ENCODE measurements around the gene CARD9.
"Not testable (repeated sequence)": the region's sequence is repeated elsewhere in the genome, so short reads cannot be mapped to it uniquely, and the experiment has no call there.

The CARD9 gene

DNA sequence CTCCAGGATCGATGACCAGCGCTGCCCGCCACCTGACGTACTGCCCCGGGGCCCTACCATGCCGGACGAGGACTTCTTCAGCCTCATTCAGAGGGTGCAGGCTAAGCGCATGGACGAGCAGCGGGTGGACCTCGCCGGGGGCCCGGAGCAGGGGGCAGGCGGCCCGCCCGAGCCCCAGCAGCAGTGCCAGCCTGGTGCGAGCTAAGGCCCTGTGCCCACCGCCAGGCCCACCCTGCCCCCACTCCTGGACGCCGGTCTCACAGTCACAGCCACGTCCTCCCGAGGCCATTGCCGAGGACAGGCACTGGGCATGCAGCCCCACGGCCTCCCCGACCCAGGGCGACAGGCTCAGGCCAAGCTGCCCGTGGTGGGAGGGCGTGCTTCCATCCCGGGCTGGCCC lies 15.5 kb downstream of the CARD9 start:
- Histone ChIP-seq H3K4me1 (ENCODE audit: control insufficient read depth, insufficient read depth, low read length) (peaks cover 2% of the 10 kb centered on the region), H3K9ac (ENCODE audit: low read depth, low read length) (no peak overlapping the region), H3K9me3 (ENCODE audit: control insufficient read depth, insufficient read depth, low read length) (no peaks in the 10 kb centered on the region), H3K4me3 (ENCODE audit: low read depth, low read length) (no peak overlapping the region), H3K36me3 (ENCODE audit: control insufficient read depth, insufficient read depth, low read length) (peaks cover 18% of the 10 kb centered on the region), H3K27me3 (ENCODE audit: control insufficient read depth, insufficient read depth, low read length) (no peaks in the 10 kb centered on the region)

GRCh38 chr9:136357202-136357725 lies 16.2 kb downstream of the CARD9 start:
- Histone ChIP-seq H3K27me3 (ENCODE audit: control insufficient read depth, insufficient read depth, low read length) (no peaks in the 10 kb centered on the region), H3K9ac (ENCODE audit: low read depth, low read length) (no peak overlapping the region), H3K4me3 (ENCODE audit: low read depth, low read length) (no peak overlapping the region), H3K4me1 (ENCODE audit: control insufficient read depth, insufficient read depth, low read length) (no peaks in the 10 kb centered on the region), H3K9me3 (ENCODE audit: control insufficient read depth, insufficient read depth, low read length) (no peaks in the 10 kb centered on the region), H3K36me3 (ENCODE audit: control insufficient read depth, insufficient read depth, low read length) (peaks cover 18% of the 10 kb centered on the region)

GRCh38 chr9:136355616-136356557 lies 17.6 kb downstream of the CARD9 start:
- peaks cover 17% of the 10 kb centered on the region for H3K36me3 ChIP-seq (ENCODE audit: control insufficient read depth, insufficient read depth, low read length)
- no peak overlapping the region for H3K9ac ChIP-seq (ENCODE audit: low read depth, low read length)

GRCh38 chr9:136354592-136355085 lies 18.8 kb downstream of the CARD9 start:
- peaks cover 19% of the 10 kb centered on the region for H3K36me3 ChIP-seq (ENCODE audit: control insufficient read depth, insufficient read depth, low read length)
- H3K4me3 ChIP-seq (ENCODE audit: low read depth, low read length): no peak overlapping the region
- H3K9ac ChIP-seq (ENCODE audit: low read depth, low read length): no peak overlapping the region
- no peaks in the 10 kb centered on the region for H3K9me3 ChIP-seq (ENCODE audit: control insufficient read depth, insufficient read depth, low read length)
- no peaks in the 10 kb centered on the region for H3K4me1 ChIP-seq (ENCODE audit: control insufficient read depth, insufficient read depth, low read length)
- no peaks in the 10 kb centered on the region for H3K27me3 ChIP-seq (ENCODE audit: control insufficient read depth, insufficient read depth, low read length)

More at GRCh38 chr9:136355616-136356557, 17.6 kb downstream of the CARD9 start:
- Histone ChIP-seq H3K9me3 (ENCODE audit: control insufficient read depth, insufficient read depth, low read length) (no peaks in the 10 kb centered on the region), H3K4me3 (ENCODE audit: low read depth, low read length) (no peak overlapping the region), H3K4me1 (ENCODE audit: control insufficient read depth, insufficient read depth, low read length) (no peaks in the 10 kb centered on the region), H3K27me3 (ENCODE audit: control insufficient read depth, insufficient read depth, low read length) (no peaks in the 10 kb centered on the region)

DNA sequence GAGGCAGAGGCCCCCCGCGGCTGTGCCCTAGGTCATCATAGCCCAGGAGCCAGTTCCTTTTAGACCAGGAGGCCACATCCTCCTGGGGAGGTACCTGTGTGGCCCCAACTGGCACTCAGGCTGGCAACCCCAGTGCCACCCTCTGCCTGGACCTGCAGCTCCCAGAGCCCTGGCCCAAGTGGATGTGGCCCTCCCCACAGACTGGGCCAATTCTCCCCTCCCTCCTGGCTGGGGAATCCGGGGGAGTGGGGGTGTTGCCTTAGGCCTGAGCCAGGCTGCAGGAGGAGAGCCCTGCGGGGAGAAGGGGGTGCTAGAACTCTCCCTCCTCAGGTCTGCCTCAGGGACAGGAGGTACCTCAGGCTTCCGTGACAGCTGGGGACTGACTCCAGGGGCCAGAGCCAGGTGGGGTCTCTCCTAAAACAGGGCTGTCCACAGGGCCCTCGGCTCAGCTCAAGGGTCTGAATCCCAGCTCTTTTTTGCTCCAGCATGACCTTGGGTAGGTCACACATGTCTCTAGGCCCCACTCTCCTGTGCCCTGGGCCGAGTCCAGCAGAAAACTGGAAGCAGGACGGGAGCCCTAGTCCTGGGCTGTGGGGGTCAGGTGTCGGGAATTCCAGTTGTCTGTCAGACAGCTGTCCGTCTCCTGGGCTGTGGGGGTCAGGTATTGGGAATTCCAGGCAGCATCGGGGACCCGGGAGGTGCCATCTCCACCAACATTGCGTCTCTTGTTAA lies 19.5 kb downstream of the CARD9 start:
- peaks cover 19% of the 10 kb centered on the region for H3K36me3 ChIP-seq (ENCODE audit: control insufficient read depth, insufficient read depth, low read length)
- no peaks in the 10 kb centered on the region for H3K9me3 ChIP-seq (ENCODE audit: control insufficient read depth, insufficient read depth, low read length)
- H3K9ac ChIP-seq (ENCODE audit: low read depth, low read length): no peak overlapping the region
- no peak overlapping the region for H3K4me3 ChIP-seq (ENCODE audit: low read depth, low read length)
- no peaks in the 10 kb centered on the region for H3K27me3 ChIP-seq (ENCODE audit: control insufficient read depth, insufficient read depth, low read length)
- H3K4me1 ChIP-seq (ENCODE audit: control insufficient read depth, insufficient read depth, low read length): no peaks in the 10 kb centered on the region

DNA sequence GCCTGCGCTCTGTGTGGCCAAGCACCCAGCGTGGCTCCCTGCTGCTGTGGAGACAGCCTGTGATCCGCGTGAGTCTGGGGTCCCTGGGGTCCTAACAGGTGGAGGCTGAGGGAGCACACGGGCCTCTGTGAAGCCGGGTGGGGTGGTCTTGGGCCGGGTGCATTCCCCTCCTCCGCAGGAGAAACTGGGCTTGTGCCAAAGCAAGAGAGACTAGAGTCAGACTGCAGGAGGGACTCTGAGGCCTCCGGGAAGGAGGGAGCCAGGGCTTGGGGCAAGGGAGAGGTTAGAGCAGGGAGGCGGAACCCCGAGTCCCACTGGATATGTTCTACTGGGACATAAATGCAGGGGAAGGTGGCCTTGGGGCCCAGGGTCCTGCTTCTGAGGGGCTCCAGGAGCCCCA lies 20.4 kb downstream of the CARD9 start:
- H3K27me3 ChIP-seq (ENCODE audit: control insufficient read depth, insufficient read depth, low read length): no peaks in the 10 kb centered on the region
- H3K4me1 ChIP-seq (ENCODE audit: control insufficient read depth, insufficient read depth, low read length): no peaks in the 10 kb centered on the region
- no peak overlapping the region for H3K9ac ChIP-seq (ENCODE audit: low read depth, low read length)
- H3K4me3 ChIP-seq (ENCODE audit: low read depth, low read length): no peak overlapping the region
- H3K36me3 ChIP-seq (ENCODE audit: control insufficient read depth, insufficient read depth, low read length): peaks cover 19% of the 10 kb centered on the region
- no peaks in the 10 kb centered on the region for H3K9me3 ChIP-seq (ENCODE audit: control insufficient read depth, insufficient read depth, low read length)

DNA sequence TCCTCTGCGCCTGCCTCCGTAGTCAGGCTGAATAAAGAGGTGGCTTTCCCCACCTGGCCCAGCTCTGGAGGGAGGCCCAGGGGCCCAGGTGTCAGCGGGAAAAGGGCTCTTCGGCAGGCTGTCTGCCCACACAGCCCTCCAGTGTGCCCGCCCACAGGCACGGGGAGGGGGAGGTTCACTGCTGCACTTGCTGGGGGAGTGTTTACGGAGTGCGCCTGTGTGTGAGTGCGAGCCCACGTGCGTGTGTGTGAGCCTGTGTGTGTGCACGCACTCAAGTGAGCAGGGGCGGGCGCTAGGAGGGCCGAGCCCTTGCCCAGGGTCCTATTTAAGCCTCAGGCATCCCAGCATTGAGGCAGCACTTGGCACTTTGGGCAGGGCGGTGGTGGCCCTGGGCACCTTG lies 20.8 kb downstream of the CARD9 start:
- Histone ChIP-seq H3K9ac (ENCODE audit: low read depth, low read length) (no peak overlapping the region), H3K9me3 (ENCODE audit: control insufficient read depth, insufficient read depth, low read length) (no peaks in the 10 kb centered on the region), H3K4me1 (ENCODE audit: control insufficient read depth, insufficient read depth, low read length) (no peaks in the 10 kb centered on the region), H3K27me3 (ENCODE audit: control insufficient read depth, insufficient read depth, low read length) (no peaks in the 10 kb centered on the region), H3K36me3 (ENCODE audit: control insufficient read depth, insufficient read depth, low read length) (peaks cover 16% of the 10 kb centered on the region), H3K4me3 (ENCODE audit: low read depth, low read length) (no peak overlapping the region)

- not testable (repeated sequence) for H3K4me1 ChIP-seq (ENCODE audit: control insufficient read depth, insufficient read depth, low read length); H3K4me3 ChIP-seq (ENCODE audit: low read depth, low read length); H3K36me3 ChIP-seq (ENCODE audit: control insufficient read depth, insufficient read depth, low read length); H3K27me3 ChIP-seq (ENCODE audit: control insufficient read depth, insufficient read depth, low read length); H3K9ac ChIP-seq (ENCODE audit: low read depth, low read length); H3K9me3 ChIP-seq (ENCODE audit: control insufficient read depth, insufficient read depth, low read length)
Measured at GRCh38 chr9:136351868-136352267, 21.6 kb downstream of the CARD9 start.

GRCh38 chr9:136351252-136351800 lies 22.1 kb downstream of the CARD9 start:
- Histone ChIP-seq H3K9me3 (ENCODE audit: control insufficient read depth, insufficient read depth, low read length) (no peaks in the 10 kb centered on the region), H3K27me3 (ENCODE audit: control insufficient read depth, insufficient read depth, low read length) (no peaks in the 10 kb centered on the region), H3K36me3 (ENCODE audit: control insufficient read depth, insufficient read depth, low read length) (peaks cover 5% of the 10 kb centered on the region), H3K9ac (ENCODE audit: low read depth, low read length) (no peak overlapping the region), H3K4me3 (ENCODE audit: low read depth, low read length) (no peak overlapping the region), H3K4me1 (ENCODE audit: control insufficient read depth, insufficient read depth, low read length) (no peaks in the 10 kb centered on the region)

DNA sequence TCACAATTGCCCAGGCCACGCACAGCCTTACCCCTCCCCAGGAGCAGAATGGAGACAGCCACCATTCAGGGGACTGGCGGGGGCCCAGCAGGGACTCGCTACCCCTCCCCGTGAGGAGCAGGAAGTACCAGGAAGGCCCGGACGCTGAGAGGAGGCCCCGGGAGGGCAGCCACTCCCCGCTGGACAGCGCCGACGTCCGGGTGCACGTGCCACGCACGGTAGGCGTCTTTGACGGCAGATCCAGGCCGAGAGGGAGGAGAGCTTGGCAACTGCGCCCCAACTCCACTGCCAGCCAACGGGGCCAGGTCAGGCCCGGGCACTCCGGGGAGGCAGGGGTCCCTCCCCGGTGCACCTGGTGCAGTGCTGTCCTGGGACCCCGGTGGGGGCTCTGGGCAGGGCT lies 23.9 kb downstream of the CARD9 start:
- Histone ChIP-seq H3K9ac (ENCODE audit: low read depth, low read length) (no peak overlapping the region), H3K4me3 (ENCODE audit: low read depth, low read length) (no peak overlapping the region), H3K4me1 (ENCODE audit: control insufficient read depth, insufficient read depth, low read length) (no peaks in the 10 kb centered on the region), H3K27me3 (ENCODE audit: control insufficient read depth, insufficient read depth, low read length) (no peaks in the 10 kb centered on the region), H3K36me3 (ENCODE audit: control insufficient read depth, insufficient read depth, low read length) (peaks cover 3% of the 10 kb centered on the region), H3K9me3 (ENCODE audit: control insufficient read depth, insufficient read depth, low read length) (no peaks in the 10 kb centered on the region)

DNA sequence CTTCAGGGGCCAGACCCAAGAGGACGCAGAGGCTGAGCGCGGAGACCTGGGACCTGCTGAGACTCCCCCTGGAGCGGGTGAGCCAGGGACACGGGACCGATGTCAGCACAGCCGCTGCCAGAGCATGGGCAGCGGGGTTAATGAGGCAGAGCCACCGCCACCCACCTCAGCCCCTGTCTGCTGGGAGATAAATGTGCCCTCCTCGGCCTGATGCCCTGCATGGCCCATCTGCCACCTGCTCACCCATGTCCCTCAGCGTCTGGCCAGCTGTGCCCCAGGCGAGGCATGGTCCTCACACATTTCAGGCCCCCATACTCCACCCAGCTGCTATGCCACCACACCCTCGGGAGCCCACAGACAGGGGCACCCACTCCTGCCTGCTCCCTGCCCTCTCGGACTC lies 24.8 kb downstream of the CARD9 start:
- Histone ChIP-seq H3K4me3 (ENCODE audit: low read depth, low read length) (no peak overlapping the region), H3K36me3 (ENCODE audit: control insufficient read depth, insufficient read depth, low read length) (peaks cover 6% of the 10 kb centered on the region), H3K4me1 (ENCODE audit: control insufficient read depth, insufficient read depth, low read length) (no peaks in the 10 kb centered on the region), H3K27me3 (ENCODE audit: control insufficient read depth, insufficient read depth, low read length) (no peaks in the 10 kb centered on the region), H3K9me3 (ENCODE audit: control insufficient read depth, insufficient read depth, low read length) (no peaks in the 10 kb centered on the region), H3K9ac (ENCODE audit: low read depth, low read length) (no peak overlapping the region)
